Activated naive CD8-positive, alpha-beta T cell treated with anti-CD3 and anti-CD28 coated beads, Interleukin-2, amount 10 ng/mL, durations not matched to agents 7 days and 5 days (primary cell): ENCODE data around the gene ZIC1. TPM values are rescaled to one million over a fixed set of nuclear protein-coding genes. Genes with fewer than 3 reads are reported as not detected.

Experiments
- ATAC-seq: fragments of 150-1000 bp; cut with Tn5 transposase; one replicate; pipeline ENCODE4 v1.10.0; 2021; ENCODE audit warnings: low read depth, moderate library complexity
- POLR2A ChIA-PET: fragments of 350-600 bp; sonication (Branson Sonifier 250); formaldehyde crosslinking; loops from one replicate; lab custom pipeline; 2021; ENCODE audit warnings: antibody characterized with exemption; lab: Charles Lee
- DNase-seq: peaks from one replicate; pipeline ENCODE4 v3.0.0; 2021
- H3K27ac Mint-ChIP-seq: one replicate; pipeline ENCODE4 v1.8.0; 2022; ENCODE audit warnings: mild to moderate bottlenecking, mixed read lengths
- H3K27me3 Mint-ChIP-seq: one replicate; pipeline ENCODE4 v1.8.0; 2022; ENCODE audit warnings: mild to moderate bottlenecking, moderate library complexity, mixed read lengths
- H3K36me3 Mint-ChIP-seq: one replicate; pipeline ENCODE4 v1.8.0; 2021; ENCODE audit warnings: mild to moderate bottlenecking, mixed read lengths
- H3K4me1 Mint-ChIP-seq: one replicate; pipeline ENCODE4 v1.8.0; 2021; ENCODE audit warnings: mixed read lengths
- H3K4me3 Mint-ChIP-seq: one replicate; pipeline ENCODE4 v1.8.0; 2022; ENCODE audit warnings: mild to moderate bottlenecking, moderate library complexity, mixed read lengths
- H3K9me3 Mint-ChIP-seq: one replicate; pipeline ENCODE4 v1.8.0; 2021; ENCODE audit warnings: mixed read lengths
- total RNA-seq, 2 experiments: library from RNA; stranded (reverse); gene quantifications; one replicate each; pipeline ENCODE4 v1.2.3, GENCODE V29; 2021

The ZIC1 gene
- total RNA-seq, 2 experiments from 2014 or later, result not detected

DNA sequence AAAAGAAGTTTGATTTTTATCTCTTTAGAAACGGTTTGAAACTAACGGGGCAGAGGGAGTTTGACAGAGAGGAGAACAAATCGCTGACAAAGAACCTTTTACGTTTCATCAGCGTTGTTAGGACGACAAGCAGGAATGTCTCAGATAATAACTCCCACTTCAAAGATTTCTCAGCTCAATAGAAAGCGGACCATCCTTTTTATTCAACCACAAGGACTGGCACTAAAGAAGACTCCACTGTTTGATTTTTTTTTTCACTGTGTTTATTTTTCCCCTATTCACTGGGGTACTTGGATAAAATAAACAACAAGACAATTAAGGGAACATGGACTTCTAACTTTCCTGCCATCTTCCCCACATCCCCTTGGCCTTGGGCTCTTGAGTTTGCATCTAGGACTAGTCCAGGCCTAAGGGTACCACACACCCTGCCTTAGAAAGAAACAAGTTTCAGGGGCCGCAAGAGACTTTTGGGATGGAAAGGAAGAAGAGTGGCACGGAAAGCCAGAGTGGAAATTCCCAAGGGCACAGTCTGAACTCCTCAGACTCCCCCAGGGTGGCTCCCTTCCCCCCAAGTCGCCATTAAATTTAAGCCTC lies 21.8 kb upstream of the ZIC1 start:
- peaks cover 70% of the 10 kb centered on the region for H3K27me3 Mint-ChIP-seq
- no peak overlapping the region for H3K27ac Mint-ChIP-seq
- POLR2A ChIA-PET, result no interaction called here
- ATAC-seq (no peak), DNase-seq (no peak)
- H3K9me3 Mint-ChIP-seq, result peaks cover 5% of the 10 kb centered on the region
- no peaks in the 10 kb centered on the region for H3K4me1 Mint-ChIP-seq
- no peak overlapping the region for H3K4me3 Mint-ChIP-seq
- no peaks in the 10 kb centered on the region for H3K36me3 Mint-ChIP-seq

DNA sequence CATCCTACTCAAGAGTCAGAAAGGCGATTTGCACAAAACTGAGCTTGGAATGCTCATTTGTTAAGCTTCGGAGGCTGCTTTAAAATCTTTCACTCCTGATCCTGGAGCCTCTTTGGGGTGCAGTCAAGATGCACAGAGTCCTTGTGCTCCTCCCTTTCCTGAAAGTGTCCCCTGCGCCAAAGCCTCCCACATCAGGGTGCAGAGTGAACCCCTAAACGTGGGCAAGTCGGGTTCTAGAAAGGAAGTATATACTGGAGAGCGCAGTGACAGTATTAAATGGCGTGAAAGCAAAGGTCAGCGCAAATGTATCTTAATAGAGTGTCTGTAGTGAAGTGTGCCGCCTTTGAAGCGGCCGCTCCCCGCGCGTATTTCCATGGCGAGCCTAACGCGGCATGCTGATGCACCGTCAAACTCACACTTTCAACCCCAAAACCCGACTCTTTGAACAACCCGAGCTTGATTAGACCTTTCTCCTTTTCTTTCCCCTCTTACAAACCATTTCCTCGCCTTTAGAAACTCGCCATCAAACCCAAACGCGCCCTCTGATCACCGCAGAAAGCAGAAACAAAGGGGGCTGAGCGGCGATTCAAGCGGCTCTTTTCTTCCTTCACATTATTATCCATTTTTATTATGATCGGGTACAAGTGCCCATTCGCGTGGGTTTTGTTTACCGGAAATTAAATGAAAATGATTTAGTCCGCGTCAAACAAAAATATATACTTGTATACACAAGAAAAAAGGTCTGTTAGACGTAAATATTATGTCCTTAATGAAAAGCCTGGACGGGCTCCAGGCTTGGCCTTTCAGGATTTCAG lies 21.1 kb upstream of the ZIC1 start:
- POLR2A ChIA-PET, result no interaction called here
- no peak for DNase-seq
- peak overlapping the region; percentile 43 for H3K27ac Mint-ChIP-seq

DNA sequence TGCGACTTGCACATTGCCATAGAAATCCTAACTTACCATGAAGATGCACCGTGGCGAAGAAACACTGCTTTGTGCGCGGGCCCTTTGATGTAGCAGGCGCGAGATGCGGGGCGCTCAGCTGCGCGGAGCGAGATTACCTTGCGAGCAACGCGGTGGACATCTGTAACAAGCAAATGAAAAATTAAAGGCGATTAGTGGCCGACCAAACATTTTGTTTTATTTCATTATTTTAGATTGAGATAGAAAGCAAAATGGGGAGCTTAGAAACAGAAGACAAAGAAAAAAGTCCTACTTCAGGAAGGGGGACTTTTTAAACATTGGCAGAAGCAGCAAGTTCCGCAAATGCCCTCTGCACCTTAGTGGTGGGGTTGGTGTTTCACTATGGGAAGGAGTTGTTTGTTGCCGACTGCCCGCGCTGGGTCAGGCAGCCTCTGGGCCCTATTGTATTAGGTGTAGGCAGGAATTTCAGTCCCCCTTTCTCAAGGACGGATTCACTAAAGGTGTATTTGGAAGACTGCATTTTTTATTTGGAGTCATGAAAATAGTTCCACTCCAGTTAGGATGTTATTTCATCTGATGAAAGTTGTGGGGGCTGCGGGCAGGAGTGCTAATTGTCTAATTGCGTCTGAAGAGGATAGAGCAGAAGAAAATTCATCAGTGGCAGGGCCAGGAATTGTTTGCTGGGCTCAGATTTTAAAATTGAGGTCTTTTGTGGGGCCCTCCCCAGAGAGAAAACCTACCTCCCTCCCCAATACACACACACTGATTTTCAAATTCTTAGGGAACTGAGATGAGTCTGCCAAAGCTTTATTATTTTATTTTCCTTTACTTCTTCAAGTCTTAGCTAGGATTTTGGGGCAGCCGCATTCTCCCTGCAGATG lies 20.2 kb upstream of the ZIC1 start:
- Mint-ChIP-seq H3K27me3 (peaks cover 76% of the 10 kb centered on the region), H3K4me3 (no peak overlapping the region), H3K36me3 (peaks cover 1% of the 10 kb centered on the region), H3K9me3 (peaks cover 5% of the 10 kb centered on the region), H3K4me1 (peaks cover under 1% of the 10 kb centered on the region), H3K27ac (no peak overlapping the region)
- DNase-seq (no peak), ATAC-seq (no peak)
- POLR2A ChIA-PET, result no interaction called here

More for the DNA sequence above, 21.1 kb upstream of the ZIC1 start:
- peaks cover 5% of the 10 kb centered on the region for H3K9me3 Mint-ChIP-seq
- H3K36me3 Mint-ChIP-seq, result no peaks in the 10 kb centered on the region
- ATAC-seq, result no peak
- H3K4me1 Mint-ChIP-seq, result no peaks in the 10 kb centered on the region
- peaks cover 77% of the 10 kb centered on the region for H3K27me3 Mint-ChIP-seq
- no peak overlapping the region for H3K4me3 Mint-ChIP-seq

DNA sequence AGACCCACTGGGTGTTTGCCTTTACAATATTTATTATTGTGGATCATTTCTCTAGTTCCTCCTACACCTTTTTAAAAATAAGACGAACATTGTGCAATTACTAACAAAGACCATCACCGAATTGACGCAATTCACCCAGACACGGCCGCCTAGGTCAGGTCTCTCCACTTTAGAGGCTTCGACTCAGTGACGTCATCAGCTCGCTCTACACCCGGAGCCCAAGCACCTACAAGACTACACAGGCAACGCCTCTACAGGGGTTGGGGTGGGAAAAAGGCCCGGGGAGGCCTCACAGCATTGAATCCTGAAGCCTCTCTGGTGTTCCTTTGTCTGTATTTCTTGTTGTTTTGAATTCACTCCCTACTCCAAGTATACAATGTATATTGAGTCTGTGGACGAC lies 19.4 kb upstream of the ZIC1 start:
- Mint-ChIP-seq H3K27ac (peak overlapping the region; percentile 38), H3K4me1 (peaks cover 2% of the 10 kb centered on the region), H3K27me3 (peaks cover 77% of the 10 kb centered on the region), H3K36me3 (peaks cover 2% of the 10 kb centered on the region), H3K4me3 (no peak overlapping the region), H3K9me3 (peaks cover 5% of the 10 kb centered on the region)
- no peak for DNase-seq
- POLR2A ChIA-PET, result no interaction called here
- no peak for ATAC-seq

DNA sequence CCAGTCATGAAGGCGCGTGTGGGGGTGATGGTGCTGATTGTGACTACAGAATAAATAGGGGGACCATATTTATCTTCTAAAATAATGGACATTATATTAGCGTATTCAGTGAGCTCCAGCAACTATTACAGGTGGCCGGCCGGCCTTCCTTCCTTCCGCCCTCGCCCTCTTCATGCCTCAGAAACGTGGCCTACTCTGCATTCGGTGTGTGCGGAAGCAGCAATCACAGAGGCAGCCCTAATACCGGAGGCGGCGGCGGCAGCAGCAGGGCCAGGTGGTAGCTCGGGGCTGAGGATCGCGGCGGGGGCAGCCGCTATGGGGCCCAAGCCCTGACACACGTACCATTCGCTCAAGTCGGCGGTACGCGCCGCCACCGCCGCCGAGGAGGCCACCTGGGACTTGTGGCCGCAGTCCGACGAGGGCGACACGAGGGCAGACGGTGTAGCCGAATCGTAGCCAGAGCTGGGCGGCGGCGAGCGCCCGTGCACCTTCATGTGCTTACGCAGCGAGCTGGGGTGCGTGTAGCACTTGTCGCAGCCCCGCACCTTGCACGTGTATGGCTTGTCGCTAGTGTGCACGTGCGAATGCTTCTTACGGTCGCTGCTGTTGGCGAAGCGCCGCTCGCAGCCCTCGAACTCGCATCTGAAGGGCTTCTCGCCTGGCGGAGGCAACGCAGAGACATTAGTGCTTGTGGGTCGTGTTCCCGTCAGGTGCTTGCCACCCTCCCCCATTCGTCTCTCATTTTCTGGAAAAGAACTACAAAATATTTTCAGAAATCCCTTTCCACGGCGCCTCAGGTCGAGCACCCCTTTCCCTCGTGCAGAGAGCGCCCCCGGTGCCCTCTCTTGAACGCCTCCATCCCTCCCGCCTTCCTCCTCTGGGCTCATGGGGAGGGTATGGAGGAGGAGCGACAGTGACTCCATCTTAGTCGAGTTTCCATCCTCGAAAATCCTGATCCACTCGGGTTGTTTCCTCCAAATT lies 18.3 kb upstream of the ZIC1 start:
- POLR2A ChIA-PET, result no interaction called here
- Mint-ChIP-seq H3K27ac (peak overlapping the region; percentile 48), H3K9me3 (peaks cover 5% of the 10 kb centered on the region), H3K4me1 (peaks cover 2% of the 10 kb centered on the region), H3K27me3 (peaks cover 78% of the 10 kb centered on the region), H3K4me3 (no peak overlapping the region), H3K36me3 (peaks cover 2% of the 10 kb centered on the region)
- ATAC-seq, result no peak
- no peak for DNase-seq

DNA sequence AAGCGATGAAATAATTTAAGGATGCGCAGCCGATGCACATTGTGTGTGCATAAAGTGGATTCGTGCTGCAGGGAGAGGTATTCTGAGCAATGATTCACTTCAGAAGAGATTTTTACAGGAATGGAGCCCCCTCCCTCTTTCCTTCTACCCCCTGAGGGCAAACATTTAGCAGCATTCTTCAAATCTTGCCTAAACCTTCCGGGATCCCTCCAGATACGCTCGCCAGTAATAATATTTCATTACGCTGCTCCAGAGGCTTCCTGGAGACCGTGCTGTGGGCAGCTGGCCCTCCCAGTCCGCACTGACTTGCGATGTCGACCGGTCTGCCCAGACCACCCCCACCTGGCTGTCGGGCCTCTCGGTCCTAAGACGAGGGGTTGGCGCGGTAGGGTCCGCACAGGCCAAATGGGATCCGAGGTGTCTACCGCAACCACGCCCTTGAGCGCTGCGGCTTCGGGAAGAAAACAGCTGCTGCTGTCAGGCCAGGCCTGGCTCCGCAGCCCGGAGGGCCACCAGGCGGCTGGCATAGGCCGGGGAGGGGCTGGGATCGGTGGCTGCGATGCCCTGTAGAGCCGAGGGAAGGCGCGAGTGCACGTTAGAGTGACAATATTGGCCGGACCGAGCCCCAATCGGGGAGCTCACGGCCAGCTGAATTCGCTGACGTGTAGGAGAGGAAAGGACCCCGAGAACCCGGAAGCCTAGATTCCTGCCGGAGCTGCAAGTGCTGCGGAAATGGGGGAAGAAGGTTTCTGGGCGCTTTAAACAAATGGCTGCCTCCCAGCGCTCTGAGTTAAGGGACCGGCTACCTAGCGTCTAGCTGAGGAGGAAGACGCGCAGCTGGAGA lies 17.2 kb upstream of the ZIC1 start:
- DNase-seq, result no peak
- Mint-ChIP-seq H3K9me3 (peaks cover 5% of the 10 kb centered on the region), H3K27me3 (peaks cover 73% of the 10 kb centered on the region), H3K27ac (peak overlapping the region; percentile 21), H3K36me3 (peaks cover 2% of the 10 kb centered on the region), H3K4me1 (peaks cover 2% of the 10 kb centered on the region), H3K4me3 (peak overlapping the region; percentile 25)
- no peak for ATAC-seq
- POLR2A ChIA-PET, result no interaction called here

DNA sequence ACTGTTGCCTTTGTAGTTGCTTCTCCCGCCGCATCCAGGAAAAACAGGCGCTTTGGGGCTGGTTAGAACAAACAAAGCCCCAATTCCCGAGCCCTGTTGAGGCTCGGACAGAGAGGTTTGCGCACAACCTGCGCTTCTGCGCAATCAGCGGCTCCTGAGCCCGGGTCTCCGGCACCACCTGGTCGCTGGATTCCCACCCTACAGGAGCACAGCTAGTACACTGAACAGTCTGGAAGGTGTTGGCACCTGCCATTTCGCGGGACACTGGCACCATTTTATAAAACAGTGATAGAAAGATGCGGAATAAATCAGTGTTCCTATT lies 16.6 kb upstream of the ZIC1 start:
- H3K4me3 Mint-ChIP-seq, result no peak overlapping the region
- POLR2A ChIA-PET, result no interaction called here
- peaks cover 7% of the 10 kb centered on the region for H3K9me3 Mint-ChIP-seq
- H3K27ac Mint-ChIP-seq, result no peak overlapping the region
- peaks cover 73% of the 10 kb centered on the region for H3K27me3 Mint-ChIP-seq
- ATAC-seq (no peak), DNase-seq (no peak)
- H3K4me1 Mint-ChIP-seq, result peaks cover 2% of the 10 kb centered on the region
- H3K36me3 Mint-ChIP-seq, result peaks cover 5% of the 10 kb centered on the region

DNA sequence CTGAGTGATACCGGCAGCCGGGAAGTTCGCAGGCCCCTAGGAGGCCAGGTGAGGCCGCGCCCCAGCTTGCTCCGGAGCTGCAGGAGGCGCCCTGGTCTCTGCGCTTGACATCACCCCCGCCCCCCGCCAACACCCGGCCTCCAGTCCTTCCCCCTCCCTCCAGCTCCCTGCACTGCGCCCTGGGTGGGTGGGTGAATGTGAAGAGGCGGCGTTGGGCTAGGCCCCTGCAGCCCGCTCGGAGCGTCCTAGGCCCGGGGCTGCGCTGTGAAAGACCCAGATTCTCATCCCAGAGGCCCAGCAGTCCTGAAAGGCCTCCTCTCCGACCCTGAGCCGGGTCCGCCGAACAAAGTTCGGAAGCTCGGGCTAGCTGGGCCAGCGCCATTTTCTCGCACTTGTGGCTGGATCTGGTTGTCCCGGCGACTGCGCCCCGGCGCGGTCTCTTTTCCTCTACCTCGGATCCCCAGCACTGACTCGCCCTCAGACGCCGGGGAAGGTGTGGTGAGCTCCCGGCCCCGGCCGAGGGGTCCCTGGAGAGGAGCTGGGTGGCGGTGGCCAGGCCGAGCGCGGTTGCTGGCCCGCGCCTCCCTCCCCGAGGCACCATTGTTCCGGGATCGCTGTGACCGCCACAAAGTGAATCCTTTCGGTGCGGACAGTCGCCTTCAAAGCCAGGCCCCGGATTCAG lies 15.8 kb upstream of the ZIC1 start:
- peaks cover 4% of the 10 kb centered on the region for H3K9me3 Mint-ChIP-seq
- H3K4me3 Mint-ChIP-seq, result peak overlapping the region; percentile 47
- no peak for ATAC-seq

DNA sequence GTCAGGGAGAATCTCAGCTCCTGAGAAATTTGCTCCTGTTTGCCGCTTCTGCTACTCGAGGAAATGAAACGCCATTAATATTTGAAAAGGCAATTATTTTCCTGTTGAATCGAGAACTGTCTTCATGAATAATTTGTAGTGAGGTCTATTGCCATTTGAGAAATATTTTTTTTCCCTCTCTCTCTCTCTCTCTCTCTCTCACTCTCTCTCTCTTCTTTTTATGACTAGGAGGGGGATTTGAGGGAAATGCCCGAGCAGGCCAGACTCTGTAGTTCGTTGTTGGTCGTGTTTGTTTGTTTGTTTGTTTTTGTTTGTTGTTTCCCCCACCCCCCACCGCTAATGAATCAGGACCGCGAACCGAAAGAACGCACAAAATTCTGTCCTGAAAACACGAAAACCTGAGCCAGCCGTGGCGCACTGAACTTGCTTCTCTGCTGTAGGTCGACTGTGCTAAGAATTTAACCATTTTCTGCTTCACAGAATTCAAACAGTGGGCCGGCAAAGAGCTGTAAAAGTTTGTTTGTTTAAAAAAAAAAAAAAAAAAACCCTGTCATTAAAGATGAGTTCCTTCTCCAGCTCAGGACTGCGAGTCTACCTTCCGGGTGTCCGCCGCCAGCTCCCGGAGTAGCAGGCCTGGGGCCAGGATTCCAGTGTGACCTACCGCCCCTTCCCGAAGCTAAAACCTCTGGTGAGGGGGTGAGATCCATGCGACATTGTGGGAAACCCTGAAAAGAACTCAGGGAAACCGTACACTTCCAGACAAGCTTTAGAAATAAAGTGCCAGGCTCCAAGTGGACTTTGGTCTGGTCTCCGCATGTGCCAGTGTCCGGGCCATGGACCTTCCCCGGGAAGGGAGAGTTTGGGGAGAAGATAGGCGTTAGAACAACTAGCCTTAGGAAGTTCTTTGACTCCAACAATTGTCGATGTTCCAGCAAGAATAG lies 15.0 kb upstream of the ZIC1 start:
- POLR2A ChIA-PET, result no interaction called here
- Mint-ChIP-seq H3K36me3 (peaks cover 5% of the 10 kb centered on the region), H3K27me3 (peaks cover 71% of the 10 kb centered on the region), H3K4me1 (peaks cover 2% of the 10 kb centered on the region), H3K9me3 (peaks cover 2% of the 10 kb centered on the region), H3K27ac (peak overlapping the region; percentile 68), H3K4me3 (peak overlapping the region; percentile 42)
- DNase-seq, result no peak
- no peak for ATAC-seq

More for the DNA sequence above, 15.8 kb upstream of the ZIC1 start:
- H3K36me3 Mint-ChIP-seq, result peaks cover 5% of the 10 kb centered on the region
- peak overlapping the region; percentile 69 for H3K27ac Mint-ChIP-seq
- H3K4me1 Mint-ChIP-seq, result peaks cover 2% of the 10 kb centered on the region
- H3K27me3 Mint-ChIP-seq, result peaks cover 71% of the 10 kb centered on the region
- DNase-seq, result no peak
- POLR2A ChIA-PET, result no interaction called here

DNA sequence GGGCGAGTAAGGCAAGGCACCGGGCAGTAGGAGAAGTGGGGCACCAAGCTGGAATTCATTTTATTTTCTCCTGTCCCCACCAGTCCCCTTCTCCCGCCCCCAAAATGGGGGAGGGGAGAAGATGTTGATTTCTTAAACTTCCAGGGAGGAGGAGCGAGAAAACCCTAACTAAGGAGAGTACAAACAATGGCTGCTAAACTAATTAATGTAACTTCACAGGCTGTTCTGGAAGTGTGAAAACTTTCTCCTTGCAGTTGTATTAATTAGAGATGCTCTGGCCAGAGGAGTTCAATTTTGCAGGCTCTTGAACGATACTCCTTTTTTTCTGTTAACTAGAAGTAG lies 14.3 kb upstream of the ZIC1 start:
- Mint-ChIP-seq H3K36me3 (peaks cover 5% of the 10 kb centered on the region), H3K27me3 (peaks cover 67% of the 10 kb centered on the region), H3K4me3 (no peak overlapping the region), H3K4me1 (peaks cover 2% of the 10 kb centered on the region), H3K27ac (no peak overlapping the region), H3K9me3 (peaks cover 2% of the 10 kb centered on the region)
- DNase-seq, result no peak
- ATAC-seq, result no peak
- POLR2A ChIA-PET, result no interaction called here
